GM12864 (cell line): ENCODE measurements around the gene TMEM143.

Experiments
- DNase-seq: peaks from one replicate; pipeline ENCODE4 v3.0.0-alpha.2; 2011; ENCODE audit warnings: low read depth
- H3K4me3 ChIP-seq: 2 replicates; pipeline ENCODE4 v1.5.1; 2011; ENCODE audit warnings: mild to moderate bottlenecking, low read depth, low read length, control low read depth
- TF ChIP-seq, protein P1 (sequence below): IDR thresholded peaks from 2 replicates; pipeline ENCODE4 v1.5.1; 2011; ENCODE audit warnings: low read depth, mild to moderate bottlenecking, moderate library complexity, low read length, control low read depth, inconsistent platforms; ENCODE audit errors: missing control alignments

Gene TMEM143

GRCh38 chr19:48329167-48329891, 34.4 kb downstream of the TMEM143 start:
- TF ChIP-seq, protein P1, sequence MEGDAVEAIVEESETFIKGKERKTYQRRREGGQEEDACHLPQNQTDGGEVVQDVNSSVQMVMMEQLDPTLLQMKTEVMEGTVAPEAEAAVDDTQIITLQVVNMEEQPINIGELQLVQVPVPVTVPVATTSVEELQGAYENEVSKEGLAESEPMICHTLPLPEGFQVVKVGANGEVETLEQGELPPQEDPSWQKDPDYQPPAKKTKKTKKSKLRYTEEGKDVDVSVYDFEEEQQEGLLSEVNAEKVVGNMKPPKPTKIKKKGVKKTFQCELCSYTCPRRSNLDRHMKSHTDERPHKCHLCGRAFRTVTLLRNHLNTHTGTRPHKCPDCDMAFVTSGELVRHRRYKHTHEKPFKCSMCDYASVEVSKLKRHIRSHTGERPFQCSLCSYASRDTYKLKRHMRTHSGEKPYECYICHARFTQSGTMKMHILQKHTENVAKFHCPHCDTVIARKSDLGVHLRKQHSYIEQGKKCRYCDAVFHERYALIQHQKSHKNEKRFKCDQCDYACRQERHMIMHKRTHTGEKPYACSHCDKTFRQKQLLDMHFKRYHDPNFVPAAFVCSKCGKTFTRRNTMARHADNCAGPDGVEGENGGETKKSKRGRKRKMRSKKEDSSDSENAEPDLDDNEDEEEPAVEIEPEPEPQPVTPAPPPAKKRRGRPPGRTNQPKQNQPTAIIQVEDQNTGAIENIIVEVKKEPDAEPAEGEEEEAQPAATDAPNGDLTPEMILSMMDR = no peak
- H3K4me3 ChIP-seq = peak overlapping the region; percentile 50
- no peak for DNase-seq

GRCh38 chr19:48325265-48325910, 38.4 kb downstream of the TMEM143 start, which contains the start of gene EMP3:
EMP3 (plus strand) TSS chr19:48325552; CDS start chr19:48326845, 1,293 bp downstream.
- TF ChIP-seq, protein P1 = no peak
- peak within 1 kb of the TSS; percentile 71 for H3K4me3 ChIP-seq
- DNase-seq = no peak

DNA sequence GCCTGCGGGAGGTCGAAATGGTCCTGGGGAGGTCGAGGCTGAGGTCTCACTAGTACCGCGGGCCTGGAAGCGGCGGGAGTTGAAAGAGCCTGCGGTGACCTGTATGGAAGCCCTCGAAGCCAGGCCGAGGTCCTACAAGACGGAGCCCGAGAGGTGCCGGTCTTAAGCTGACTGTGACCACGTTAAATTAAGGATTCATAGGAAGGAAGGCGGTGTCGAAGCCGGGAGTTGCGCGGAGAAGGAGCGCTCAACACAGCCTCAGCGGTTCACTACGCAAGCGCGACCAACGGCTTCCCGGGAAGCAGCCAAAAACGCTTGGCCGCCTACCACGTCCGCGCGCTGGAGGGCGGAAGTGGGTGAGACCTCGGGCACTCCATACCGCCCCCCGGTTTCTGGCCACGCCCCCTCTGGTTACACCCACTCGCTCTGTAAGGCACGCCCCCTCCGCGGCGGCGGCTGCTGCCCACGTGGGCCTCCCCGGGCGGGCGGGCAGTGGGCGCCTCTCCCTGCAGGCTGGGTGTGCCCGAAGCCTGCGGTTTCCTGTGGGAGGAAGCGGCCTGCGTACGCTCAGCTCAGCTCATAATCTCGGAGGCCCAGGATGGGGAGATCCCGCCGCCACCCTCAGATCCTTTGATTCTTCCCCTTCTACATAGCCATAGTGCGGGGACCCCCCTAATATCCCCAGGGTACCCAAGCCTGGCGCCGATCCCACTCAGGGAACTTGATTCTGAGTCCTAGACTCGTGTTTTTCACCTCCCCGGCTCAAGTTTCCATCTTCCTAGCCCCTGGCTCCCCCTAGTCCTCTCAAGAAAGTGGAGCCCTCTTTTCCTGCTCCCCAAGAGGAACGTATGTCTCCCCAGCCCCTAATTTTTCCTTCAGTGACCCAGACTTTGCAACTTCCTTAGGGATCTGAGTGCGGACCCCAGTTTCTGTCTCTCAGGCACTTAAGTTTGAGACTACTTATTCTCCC, 41.8 kb downstream of the TMEM143 start:
- H3K4me3 ChIP-seq = peak overlapping the region; percentile 69
- TF ChIP-seq, protein P1 = no peak
- DNase-seq = peak; percentile 90

GRCh38 chr19:48321372-48321621, 42.4 kb downstream of the TMEM143 start:
- peak overlapping the region; percentile 69 for H3K4me3 ChIP-seq
- TF ChIP-seq, protein P1 = no peak
- peak; percentile 92 for DNase-seq

GRCh38 chr19:48319647-48320541, 43.8 kb downstream of the TMEM143 start:
- no peak overlapping the region for H3K4me3 ChIP-seq
- no peak for DNase-seq
- TF ChIP-seq, protein P1 = peak; percentile 81
